Smooth muscle cell of the brain vasculature (primary cell): ENCODE data around the gene TPSD1.
"Not testable (repeated sequence)": the region's sequence is repeated elsewhere in the genome, so short reads cannot be mapped to it uniquely, and the experiment has no call there.

Experiments
- DNase-seq: peaks from one replicate; pipeline ENCODE4 v3.0.0-alpha.2; 2012; ENCODE audit warnings: low read depth, low spot score

The TPSD1 gene

DNA sequence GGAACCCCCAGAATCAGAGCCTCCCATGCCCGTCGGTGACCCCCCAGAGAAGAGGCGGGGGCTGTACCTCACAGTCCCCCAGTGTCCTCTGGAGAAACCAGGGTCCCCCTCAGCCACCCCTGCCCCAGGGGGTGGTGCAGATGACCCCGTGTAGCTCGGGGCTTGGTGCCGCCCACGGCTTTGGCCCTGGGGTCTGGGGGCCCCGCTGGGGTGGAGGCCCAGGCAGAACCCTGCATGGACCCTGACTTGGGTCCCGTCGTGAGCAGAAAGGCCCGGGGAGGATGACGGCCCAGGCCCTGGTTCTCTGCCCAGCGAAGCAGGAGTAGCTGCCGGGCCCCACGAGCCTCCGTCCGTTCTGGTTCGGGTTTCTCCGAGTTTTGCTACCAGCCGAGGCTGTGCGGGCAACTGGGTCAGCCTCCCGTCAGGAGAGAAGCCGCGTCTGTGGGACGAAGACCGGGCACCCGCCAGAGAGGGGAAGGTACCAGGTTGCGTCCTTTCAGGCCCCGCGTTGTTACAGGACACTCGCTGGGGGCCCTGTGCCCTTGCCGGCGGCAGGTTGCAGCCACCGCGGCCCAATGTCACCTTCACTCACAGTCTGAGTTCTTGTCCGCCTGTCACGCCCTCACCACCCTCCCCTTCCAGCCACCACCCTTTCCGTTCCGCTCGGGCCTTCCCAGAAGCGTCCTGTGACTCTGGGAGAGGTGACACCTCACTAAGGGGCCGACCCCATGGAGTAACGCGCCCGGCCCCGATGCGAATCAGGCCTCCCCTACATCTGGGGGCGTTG lies 34.8 kb upstream of the TPSD1 start:
- DNase-seq: no peak

DNA sequence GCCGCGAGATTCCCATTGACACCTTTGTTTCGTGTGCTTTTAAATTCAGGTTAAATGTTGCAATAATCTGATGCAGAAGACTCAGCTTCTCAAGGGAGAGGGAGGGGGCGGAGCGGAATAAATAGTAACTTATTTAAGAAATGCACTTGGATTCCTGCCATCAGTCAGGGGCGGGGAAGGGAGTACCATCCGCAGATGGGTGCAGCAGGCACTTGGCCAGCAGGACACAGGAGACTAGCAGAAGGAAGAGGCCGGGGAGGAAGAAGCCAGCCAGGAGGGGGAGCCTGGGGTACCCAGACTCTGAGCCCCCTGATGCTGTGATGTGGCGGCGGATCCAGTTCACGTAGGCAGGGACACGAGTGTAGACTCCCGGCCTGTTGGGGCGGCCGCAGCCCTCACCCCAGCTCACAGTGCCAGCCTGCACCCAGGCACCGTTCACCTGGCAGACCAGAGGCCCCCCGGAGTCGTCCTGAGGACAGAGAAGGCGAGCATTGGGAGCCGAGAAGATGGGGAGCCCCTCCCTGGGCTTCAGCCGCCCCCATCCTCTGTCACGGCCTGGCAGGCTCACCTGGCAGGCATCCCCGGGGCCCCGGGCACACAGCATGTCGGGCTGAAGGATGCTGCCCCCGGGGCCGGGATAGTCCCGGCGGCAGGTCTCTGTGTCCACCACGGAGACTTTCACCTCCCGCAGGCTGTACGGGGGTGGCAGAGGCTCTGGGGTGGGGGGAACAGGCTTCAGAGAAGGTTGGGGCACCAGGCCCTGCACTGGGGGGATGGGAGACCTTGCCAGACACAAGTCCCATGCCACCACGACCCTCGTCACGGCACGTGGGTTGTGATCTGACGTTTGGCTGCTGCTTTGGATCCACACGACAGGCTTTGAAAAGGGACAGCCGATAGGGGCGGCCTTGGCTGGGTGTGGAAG lies 34.0 kb upstream of the TPSD1 start:
- no peak for DNase-seq

DNA sequence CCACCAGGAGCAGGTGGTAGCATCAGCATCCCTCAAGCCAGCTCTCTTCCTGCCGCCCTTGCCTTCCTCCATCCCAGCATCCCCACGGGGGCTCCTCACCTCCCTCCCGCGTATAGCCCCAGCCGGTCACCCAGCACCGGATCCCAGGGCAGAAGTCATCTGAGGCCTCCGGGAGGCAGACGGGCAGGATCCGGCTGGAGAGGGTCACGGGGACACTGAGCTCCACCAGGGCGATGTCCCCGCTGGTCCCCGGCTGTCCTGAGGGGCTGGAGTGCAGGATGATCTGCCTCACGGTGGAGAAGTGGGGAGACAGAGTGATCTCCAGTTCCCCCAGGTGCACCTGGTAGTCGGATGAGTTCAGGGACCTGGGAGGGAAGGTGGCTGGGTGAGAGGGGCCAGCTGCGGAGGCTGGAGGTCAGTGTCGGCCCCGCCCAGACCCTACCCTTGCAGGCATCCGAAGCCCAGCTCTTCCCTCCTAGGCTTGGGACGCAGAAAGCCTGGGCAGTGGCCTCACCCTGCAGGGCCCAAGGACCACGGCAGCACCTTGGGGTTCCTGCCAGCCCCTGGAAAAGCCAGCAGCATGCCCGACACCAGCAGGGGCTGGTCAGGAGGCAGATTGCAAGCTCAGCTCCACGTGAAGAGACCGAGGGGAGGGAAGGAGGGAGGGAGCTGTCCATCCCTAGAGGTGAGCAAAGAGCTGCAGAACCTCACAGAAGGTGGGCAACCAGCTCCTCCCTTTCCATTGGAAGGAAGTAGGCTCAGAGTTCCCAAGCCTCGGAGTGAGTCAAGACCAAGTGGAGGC lies 33.1 kb upstream of the TPSD1 start:
- DNase-seq: no peak

DNA sequence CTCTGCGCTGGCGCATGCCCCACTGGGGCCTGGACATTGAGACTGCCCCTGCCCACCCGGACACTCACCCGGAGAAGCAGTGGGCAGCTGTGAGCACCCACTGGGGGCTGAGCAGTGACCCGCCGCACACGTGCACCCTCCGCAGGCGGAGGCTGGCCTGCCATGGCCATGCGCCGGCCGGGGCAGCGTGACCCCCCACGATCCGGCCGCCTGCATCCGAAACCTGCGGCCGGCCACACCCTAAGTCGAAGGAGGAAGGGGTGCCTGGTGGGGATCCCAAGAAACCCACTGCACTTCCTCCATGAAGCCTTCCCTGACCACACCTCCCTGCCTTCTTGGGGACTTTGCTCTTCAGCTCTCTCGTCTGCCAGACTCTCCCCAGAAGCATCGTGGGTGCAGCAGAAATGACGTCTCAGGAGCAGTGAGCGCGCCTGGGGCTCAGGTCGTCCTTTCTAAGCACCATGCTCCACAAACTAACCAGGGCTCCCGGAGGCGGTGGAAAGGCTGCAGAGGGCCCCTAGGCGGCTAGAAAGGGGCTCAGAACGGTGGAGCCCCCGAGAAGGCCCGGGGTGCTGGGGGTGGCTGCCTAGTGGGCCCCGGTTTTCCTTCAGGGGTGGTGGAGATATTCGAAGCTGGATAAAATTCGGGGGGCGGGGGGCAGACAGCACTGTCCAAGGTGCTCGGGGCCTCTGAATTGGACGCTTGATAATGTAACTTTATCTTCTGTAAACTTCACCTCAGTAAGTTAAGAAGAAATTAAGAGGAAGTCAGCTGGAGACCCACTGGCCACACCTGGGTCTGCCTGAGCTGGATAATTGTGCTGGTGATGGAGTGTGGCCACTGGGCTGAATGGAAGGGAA lies 32.3 kb upstream of the TPSD1 start:
- no peak for DNase-seq

DNA sequence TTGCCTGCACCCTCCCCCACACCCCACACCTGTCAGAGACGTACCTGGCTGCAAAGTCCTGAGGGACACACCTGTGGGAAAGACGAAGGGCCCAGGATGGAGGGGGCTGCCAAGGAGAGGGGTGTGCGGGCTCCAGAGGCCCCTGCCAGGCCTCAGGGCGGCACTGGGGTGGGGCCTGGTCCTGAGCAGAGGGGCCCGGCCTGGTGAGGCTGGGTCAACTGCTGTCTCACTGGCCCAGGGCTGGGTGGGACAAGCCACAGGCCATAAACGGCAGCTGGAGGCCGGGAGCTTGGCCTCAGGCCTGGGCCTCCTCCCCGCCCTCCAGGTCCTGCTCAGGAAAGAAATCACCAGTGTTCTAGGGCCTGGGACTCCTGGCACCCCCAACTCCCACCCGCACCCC lies 31.3 kb upstream of the TPSD1 start:
- no peak for DNase-seq

DNA sequence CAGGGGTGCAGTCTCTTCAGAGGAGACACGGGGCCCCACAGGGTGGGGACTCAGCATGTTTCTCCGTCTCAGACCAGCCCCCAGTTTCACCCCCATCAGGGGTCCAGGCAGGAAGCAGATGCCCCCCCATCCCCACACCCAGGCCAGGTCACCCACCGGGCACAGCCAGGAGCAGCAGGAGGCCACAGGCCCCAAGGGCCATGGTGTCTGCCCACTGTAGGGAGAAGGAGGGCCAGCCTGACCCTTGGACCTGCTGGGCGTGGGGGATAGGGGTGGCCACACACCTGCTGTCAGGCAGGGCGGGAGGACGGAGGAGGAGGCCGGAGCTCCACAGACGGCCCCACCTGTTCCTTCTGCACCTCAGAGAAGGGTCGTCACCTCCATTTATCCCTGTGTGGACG lies 30.8 kb upstream of the TPSD1 start, which contains the start of gene TPSG1:
TPSG1 (minus strand) TSS at position 218 of the 401 bp plus-strand sequence; CDS start at position 202, 16 bp downstream.
- no peak for DNase-seq

DNA sequence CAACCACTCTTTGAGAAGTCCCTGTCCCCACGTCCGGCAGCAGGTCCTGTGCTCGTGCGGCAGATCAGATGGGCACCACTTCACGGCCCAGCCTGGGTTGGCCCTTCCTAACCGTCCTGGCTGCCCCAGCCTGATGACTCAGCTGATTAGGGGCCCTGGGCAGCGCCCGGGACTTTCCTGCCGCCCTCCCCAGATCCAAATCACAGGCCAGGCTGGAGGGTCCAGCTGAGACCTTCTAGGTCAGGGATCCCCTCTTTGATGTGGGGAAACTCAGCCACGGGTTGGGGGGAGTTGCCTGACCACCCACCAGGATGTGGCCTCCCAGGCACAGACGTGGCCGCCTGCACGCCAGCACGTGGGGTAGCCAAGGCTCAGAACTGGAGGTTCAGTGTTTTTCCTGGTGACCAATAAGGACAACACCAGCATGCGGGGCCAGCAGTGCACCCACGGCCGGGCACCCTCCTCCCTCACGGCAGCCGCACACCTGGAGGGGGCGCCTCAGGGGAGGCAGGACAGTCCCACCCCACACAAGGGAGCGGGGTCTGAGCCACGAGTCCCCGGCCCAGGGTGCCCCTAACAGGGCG lies 30.0 kb upstream of the TPSD1 start:
- not testable (repeated sequence) for DNase-seq

DNA sequence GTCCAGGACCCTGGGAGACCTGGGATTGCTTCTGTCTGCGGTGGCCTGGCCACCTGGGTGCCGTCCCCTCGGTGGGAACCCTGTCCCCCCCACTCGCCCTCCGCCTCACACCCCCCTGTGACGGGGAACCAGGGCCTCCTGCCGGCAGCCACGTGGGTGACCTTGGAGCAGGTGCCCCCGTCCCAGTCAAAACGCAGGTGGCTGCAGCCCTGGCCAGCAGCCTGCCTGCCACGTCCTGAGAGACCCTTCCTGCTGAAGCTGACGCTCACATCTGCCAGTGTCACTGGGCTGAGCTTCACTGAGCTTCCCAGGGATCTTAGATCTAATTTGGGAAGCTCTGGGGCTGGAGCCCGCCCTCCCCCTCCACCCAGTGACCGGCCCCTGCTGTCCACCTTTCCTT lies 29.2 kb upstream of the TPSD1 start:
- not testable (repeated sequence) for DNase-seq

DNA sequence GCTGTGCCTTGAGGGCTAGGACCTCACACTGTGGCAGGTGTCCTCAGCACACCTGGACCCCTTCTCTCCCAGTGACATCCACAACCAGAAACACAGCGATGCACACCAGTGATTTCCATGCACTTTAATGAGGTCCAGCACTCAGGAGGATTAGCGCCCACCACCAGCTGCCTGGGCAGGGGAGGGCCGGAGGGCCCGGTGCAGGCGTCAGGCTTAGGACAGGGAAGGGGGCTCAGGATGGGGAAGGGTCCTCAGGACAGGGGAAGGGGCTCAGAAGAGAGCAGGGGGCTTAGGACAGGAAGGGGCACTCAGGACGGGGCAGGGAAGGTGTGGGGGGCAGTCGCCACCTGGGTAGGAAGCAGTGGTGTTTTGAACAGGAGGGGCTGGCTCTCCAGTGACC lies 27.6 kb upstream of the TPSD1 start:
- DNase-seq: not testable (repeated sequence)

DNA sequence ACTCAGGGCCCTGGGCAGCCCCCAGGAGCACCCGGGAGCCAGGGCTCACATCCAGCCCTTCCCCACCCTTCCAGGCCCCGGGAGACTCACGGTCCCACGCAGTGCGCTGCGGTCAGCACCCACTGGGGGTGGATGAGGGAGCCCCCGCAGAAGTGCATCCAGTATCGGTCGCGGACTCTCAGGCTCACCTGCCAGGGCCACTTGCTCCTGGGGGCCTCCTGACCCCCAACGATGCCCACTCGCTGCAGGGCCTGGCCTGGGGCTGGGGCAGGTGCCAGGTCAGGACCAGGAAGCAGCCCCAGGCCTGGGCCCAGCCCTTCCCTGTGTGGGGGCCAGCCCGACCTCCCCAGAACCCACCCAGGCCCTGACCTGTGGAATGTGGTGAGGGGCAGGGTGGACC lies 26.4 kb upstream of the TPSD1 start:
- not testable (repeated sequence) for DNase-seq

DNA sequence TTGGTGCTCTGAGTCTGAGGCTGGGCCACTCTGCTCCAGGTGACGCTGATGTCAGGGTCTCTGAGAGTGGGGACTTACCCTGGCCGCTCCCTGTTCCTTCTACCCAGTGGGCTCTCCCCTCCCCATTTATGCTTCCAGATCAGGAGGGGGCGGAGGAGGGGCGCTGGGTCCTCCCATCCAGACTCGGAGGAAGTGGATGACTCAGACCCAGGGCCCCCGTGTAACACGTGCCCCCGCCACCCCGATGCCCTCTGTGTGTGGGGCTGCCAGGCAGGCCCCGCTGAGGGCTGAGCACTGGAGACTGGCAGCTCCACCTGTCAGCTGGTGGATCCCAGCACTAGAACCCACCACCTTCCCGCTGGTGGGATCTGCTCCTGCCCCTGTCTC lies 25.8 kb upstream of the TPSD1 start, which contains the start of gene TPSB2:
TPSB2 (minus strand) TSS at position 101 of the 387 bp plus-strand sequence. CDS start 233 bp downstream, outside the sequence.
- not testable (repeated sequence) for DNase-seq

DNA sequence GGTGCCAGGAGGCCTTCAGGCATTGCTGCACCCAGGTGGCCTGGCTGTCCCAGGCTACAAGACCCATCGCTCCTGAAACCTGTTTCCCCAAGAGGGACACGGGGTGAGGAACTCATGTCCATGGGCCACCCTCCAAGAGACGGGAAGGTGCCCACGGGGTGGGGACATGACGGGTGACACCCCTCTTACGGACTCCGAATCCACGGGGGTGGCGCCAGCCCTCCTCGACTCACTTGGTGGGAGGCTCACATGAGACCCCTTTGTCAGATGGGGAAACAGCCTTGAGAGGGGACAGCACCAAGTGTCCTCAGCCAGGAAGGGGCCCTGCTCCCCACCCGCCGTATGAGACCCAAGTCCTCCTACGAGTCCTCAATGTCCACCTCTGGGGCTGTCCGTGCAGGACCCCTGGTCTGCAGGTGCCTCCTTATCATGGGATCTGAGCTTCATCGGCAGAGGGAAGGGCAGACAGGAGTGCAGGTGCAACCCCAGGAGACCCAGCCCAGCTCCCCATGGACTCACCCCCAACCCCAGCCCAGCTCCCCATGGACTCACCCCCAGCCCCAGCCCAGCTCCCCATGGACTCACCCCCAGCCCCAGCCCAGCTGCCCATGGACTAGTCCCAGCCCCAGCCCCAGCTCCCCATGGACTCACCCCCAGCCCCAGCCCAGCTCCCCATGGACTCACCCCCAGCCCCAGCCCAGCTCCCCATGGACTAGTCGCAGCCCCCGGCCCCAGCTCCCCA lies 25.2 kb upstream of the TPSD1 start:
- not testable (repeated sequence) for DNase-seq

DNA sequence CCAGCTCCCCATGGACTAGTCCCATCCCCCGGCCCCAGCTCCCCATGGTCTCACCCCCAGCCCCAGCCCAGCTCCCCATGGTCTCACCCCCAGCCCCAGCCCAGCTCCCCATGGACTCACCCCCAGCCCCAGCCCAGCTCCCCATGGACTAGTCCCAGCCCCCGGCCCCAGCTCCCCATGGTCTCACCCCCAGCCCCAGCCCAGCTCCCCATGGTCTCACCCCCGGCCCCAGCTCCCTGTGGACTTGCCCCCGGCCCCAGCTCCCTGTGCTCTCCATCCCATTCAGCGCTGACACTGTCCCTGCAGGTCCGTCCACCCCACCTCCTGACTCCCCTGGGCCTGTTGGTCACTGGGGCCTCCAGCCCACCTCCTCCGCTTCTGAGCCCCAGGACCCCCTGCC lies 24.6 kb upstream of the TPSD1 start:
- not testable (repeated sequence) for DNase-seq

DNA sequence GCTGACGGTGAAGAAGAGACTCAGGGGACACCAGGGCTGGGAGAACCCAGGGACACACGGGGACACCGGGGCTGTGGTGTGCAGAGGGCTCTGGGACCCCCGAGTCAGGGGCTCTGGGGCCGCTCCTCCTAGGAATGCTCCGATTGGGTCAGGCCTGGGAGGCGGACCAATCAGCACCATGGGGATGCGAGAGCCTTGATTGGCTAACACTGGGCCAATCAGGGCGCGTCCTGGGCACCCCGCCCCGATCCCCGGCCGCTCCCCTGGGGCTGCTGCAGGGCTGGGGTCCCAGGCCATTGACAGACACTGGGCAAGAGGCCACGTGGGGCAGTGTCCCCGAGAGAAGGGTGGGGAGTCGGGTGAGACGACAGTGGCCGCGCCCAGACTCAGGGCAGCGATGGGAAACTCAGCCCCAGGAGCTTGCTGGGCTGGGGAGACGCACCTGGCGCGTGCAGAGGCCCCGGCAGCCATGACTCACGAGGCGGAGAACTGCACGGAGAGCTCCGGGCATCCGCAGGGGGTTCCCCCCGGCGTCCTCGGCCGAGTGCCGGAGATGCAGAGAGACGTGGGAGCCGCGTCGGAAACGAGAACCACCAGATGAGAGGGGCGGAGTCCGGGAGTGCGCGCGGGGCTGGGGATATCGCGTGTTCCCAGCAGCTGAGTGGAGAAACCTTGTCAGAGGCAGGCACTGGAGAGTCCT lies 23.7 kb upstream of the TPSD1 start:
- not testable (repeated sequence) for DNase-seq

DNA sequence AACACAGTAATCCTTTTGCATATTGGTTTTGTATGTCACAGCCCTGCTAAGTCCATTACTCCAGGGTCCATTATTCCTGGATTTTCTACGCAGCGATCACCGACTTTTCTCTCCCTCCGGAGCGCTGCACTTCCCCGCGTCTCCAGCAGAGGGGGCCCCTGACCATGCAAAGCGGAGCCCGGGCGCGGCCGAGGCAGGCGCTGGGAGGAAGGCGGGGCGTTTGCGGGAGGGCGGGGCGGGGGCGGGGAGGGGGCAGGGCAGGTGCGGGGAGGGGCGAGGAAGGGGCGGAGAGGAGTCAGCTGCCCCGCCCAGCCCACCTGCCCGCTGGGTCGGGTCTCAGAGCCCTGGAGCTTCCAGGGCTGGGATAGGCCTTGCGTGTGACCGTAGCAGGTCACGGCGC lies 19.2 kb upstream of the TPSD1 start:
- not testable (repeated sequence) for DNase-seq

DNA sequence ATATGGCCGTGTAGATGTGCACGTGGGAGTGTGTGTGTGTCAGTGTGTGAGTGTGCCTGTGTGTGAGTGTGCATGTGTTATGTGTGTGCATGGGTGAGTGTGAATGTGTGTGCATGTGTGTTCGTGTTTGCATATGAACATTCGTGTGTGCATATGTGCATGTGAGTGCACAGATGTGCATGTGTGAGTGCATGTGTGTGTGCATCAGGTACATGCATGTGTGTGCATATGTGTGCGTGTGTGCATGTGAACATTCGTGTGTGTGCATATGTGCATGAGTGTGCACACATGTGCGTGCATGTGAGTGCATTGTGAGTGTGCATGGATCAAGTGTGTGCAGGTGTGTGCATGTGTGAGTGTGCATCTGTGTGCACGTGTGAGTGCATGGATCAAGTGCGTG lies 17.9 kb upstream of the TPSD1 start:
- no peak for DNase-seq

DNA sequence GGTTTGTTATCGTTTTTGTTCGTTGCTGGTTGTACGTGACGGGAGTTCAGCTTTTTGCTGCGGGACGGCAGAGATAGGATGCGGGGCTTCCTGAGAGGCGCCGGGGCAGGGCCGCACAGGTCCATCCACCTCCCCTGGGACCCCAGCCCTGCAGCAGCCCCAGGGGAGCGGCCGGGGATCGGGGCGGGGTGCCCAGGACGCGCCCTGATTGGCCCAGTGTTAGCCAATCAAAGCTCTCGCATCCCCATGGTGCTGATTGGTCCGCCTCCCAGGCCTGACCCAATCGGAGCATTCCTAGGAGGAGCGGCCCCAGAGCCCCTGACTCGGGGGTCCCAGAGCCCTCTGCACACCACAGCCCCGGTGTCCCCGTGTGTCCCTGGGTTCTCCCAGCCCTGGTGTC lies 17.0 kb upstream of the TPSD1 start:
- not testable (repeated sequence) for DNase-seq

DNA sequence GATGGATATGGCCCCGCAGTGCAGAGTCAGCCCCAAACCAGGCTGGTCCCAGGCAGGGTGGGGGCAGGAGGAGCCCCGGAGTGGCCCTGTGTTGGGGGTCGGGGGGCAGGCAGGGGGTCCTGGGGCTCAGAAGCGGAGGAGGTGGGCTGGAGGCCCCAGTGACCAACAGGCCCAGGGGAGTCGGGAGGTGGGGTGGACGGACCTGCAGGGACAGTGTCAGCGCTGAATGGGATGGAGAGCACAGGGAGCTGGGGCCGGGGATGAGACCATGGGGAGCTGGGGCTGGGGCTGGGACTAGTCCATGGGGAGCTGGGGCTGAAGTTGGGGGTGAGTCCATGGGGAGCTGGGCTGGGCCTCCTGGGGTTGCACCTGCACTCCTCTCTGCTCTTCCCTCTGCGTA lies 16.3 kb upstream of the TPSD1 start:
- DNase-seq: not testable (repeated sequence)

DNA sequence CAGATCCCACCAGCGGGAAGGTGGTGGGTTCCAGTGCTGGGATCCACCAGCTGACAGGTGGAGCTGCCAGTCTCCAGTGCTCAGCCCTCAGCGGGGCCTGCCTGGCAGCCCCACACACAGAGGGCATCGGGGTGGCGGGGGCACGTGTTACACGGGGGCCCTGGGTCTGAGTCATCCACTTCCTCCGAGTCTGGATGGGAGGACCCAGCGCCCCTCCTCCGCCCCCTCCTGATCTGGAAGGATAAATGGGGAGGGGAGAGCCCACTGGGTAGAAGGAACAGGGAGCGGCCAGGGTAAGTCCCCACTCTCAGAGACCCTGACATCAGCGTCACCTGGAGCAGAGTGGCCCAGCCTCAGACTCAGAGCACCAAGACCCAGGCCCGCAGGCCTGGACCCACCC lies 15.4 kb upstream of the TPSD1 start, which contains the start of gene TPSAB1:
TPSAB1 (plus strand) TSS at position 270 of the 400 bp plus-strand sequence. CDS start 234 bp downstream, outside the sequence.
- not testable (repeated sequence) for DNase-seq
